SK-N-SH (cell line): ENCODE measurements around the gene PPIH.

ENCODE experiments used
- CTCF ChIP-seq: fragments of 200-600 bp; sonication (generic); IDR thresholded peaks from 2 replicates; pipeline ENCODE4 v1.6.1; 2017; ENCODE audit warnings: antibody characterized with exemption, mild to moderate bottlenecking, moderate library complexity
- ELF1 ChIP-seq: IDR thresholded peaks from 2 replicates; pipeline ENCODE4 v1.4.0; 2012
- EP300 ChIP-seq, 2 experiments: IDR thresholded peaks; 2 replicates each; pipeline versions ENCODE4 v1.4.0 to v1.6.1; 2012; ENCODE audit warnings: borderline replicate concordance in 1 of 2, low read depth in 1 of 2, low read length in 1 of 2
- EZH2phosphoT487 ChIP-seq: fragments of 200-600 bp; sonication (generic); IDR thresholded peaks from 2 replicates; pipeline ENCODE4 v1.6.1; 2017; ENCODE audit warnings: low read depth, mixed run types, mild to moderate bottlenecking, antibody characterized with exemption, moderate library complexity, borderline replicate concordance
- SMC3 ChIP-seq: IDR thresholded peaks from 2 replicates; pipeline ENCODE4 v1.6.1; 2012; ENCODE audit warnings: low read depth, low read length, improper control_type of control experiment

GRCh38 chr1:42639116-42639515 lies 19.1 kb upstream of the PPIH start:
- TF ChIP-seq EZH2phosphoT487 (no peak), CTCF (no peak), ELF1 (no peak), SMC3 (no peak), EP300 (IDR thresholded peaks at IDR 0.05; ENCODE audit: borderline replicate concordance in 1 of 2, low read depth in 1 of 2, low read length in 1 of 2) (no peak)
